HG03520 (cell line): ENCODE data around the gene FAM110C.
A peak's percentile ranks its signal among the peaks of the same experiment; 100 is the strongest.
"Not testable (repeated sequence)": the region's sequence is repeated elsewhere in the genome, so short reads cannot be mapped to it uniquely, and the experiment has no call there.

Experiments used
- ATAC-seq: cut with Tn5 transposase; IDR thresholded peaks from one replicate; pipeline ENCODE4 v1.9.1; 2021; ENCODE audit warnings: mild to moderate bottlenecking, moderate library complexity; ENCODE audit not compliant: unreplicated experiment

Gene FAM110C

GRCh38 chr2:45342-46130, 769 bp downstream of the FAM110C start:
- ATAC-seq = no peak

GRCh38 chr2:44748-45341, 1.5 kb downstream of the FAM110C start:
- ATAC-seq = no peak

GRCh38 chr2:42788-43187, 3.5 kb downstream of the FAM110C start:
- no peak for ATAC-seq

- ATAC-seq = no peak
Measured at GRCh38 chr2:40465-40864, 5.8 kb downstream of the FAM110C start.

- ATAC-seq = no peak
Measured at GRCh38 chr2:38155-38554, 8.2 kb downstream of the FAM110C start.

GRCh38 chr2:36318-36717, 10.0 kb downstream of the FAM110C start:
- no peak for ATAC-seq

GRCh38 chr2:35852-36251, 10.5 kb downstream of the FAM110C start:
- ATAC-seq = no peak

GRCh38 chr2:33620-34019, 12.7 kb downstream of the FAM110C start:
- no peak for ATAC-seq

- ATAC-seq = no peak
Measured at GRCh38 chr2:32068-32467, 14.2 kb downstream of the FAM110C start.

GRCh38 chr2:29253-29652, 17.1 kb downstream of the FAM110C start:
- no peak for ATAC-seq

GRCh38 chr2:28406-28975, 17.8 kb downstream of the FAM110C start:
- no peak for ATAC-seq

- no peak for ATAC-seq
Measured at GRCh38 chr2:26891-27290, 19.4 kb downstream of the FAM110C start.

GRCh38 chr2:25543-25942, 20.8 kb downstream of the FAM110C start:
- no peak for ATAC-seq

- ATAC-seq = not testable (repeated sequence)
Measured at GRCh38 chr2:24591-24990, 21.7 kb downstream of the FAM110C start.

GRCh38 chr2:24107-24506, 22.2 kb downstream of the FAM110C start:
- peak; percentile 81 for ATAC-seq

- no peak for ATAC-seq
Measured at GRCh38 chr2:23283-23682, 23.0 kb downstream of the FAM110C start.

GRCh38 chr2:22244-22643, 24.1 kb downstream of the FAM110C start:
- not testable (repeated sequence) for ATAC-seq

- not testable (repeated sequence) for ATAC-seq
Measured at GRCh38 chr2:20259-20658, 26.0 kb downstream of the FAM110C start.

GRCh38 chr2:19505-19904, 26.8 kb downstream of the FAM110C start:
- no peak for ATAC-seq

GRCh38 chr2:18402-19271, 27.7 kb downstream of the FAM110C start:
- ATAC-seq = no peak

GRCh38 chr2:15916-16315, 30.4 kb downstream of the FAM110C start:
- not testable (repeated sequence) for ATAC-seq
